Neural cell (in vitro differentiated cells): ENCODE results near the gene SEPTIN1. TPM values are rescaled to one million over a fixed set of nuclear protein-coding genes. Genes with fewer than 3 reads are reported as not detected.

ENCODE experiments used
- H2AFZ ChIP-seq: fragments of 200-600, 300-800 bp; sonication (generic), shearing (Covaris generic); 2 replicates; pipeline ENCODE4 v1.6.0; 2014; ENCODE audit warnings: low read depth, mild to moderate bottlenecking, antibody characterized with exemption, low read length, moderate library complexity
- H3F3A ChIP-seq: fragments of 200-600 bp; shearing (Covaris generic); 2 replicates; pipeline ENCODE4 v1.6.1; 2016; ENCODE audit warnings: mild to moderate bottlenecking, moderate library complexity, mixed read lengths, antibody characterized with exemption, low read length; ENCODE audit not compliant: insufficient read depth, poor library complexity, severe bottlenecking
- H3K27ac ChIP-seq: fragments of 200-600, 300-800 bp; sonication (generic), shearing (Covaris generic); 2 replicates; pipeline ENCODE4 v1.5.1; 2014; ENCODE audit warnings: mild to moderate bottlenecking, low read length, moderate library complexity
- H3K27me3 ChIP-seq: fragments of 300-800, 200-600 bp; sonication (generic), shearing (Covaris generic); 2 replicates; pipeline ENCODE4 v1.6.0; 2014; ENCODE audit warnings: mild to moderate bottlenecking, low read depth, low read length, moderate library complexity; ENCODE audit not compliant: insufficient read depth
- H3K36me3 ChIP-seq: fragments of 300-800, 200-600 bp; sonication (generic), shearing (Covaris generic); 2 replicates; pipeline ENCODE4 v1.5.1; 2014; ENCODE audit warnings: mild to moderate bottlenecking, antibody characterized with exemption, low read length, moderate library complexity; ENCODE audit not compliant: insufficient read depth
- H3K4me2 ChIP-seq: fragments of 300-800, 200-600 bp; sonication (generic), shearing (Covaris generic); 2 replicates; pipeline ENCODE4 v1.6.0; 2014; ENCODE audit warnings: mild to moderate bottlenecking, low read length
- H3K4me3 ChIP-seq: fragments of 300-800, 200-600 bp; sonication (generic), shearing (Covaris generic); 2 replicates; pipeline ENCODE4 v1.5.1; 2014; ENCODE audit warnings: mild to moderate bottlenecking, low read length, moderate library complexity
- H3K79me2 ChIP-seq: fragments of 200-600 bp; shearing (Covaris generic); replicated peaks from 2 replicates; pipeline ENCODE4 v1.6.0; 2014; ENCODE audit warnings: mild to moderate bottlenecking, low read length, moderate library complexity; ENCODE audit not compliant: insufficient read depth
- H3K9ac ChIP-seq: fragments of 300-800, 200-600 bp; sonication (generic), shearing (Covaris generic); 2 replicates; pipeline ENCODE4 v1.6.1; 2016; ENCODE audit warnings: mild to moderate bottlenecking, low read length, mixed read lengths
- H3K9me2 ChIP-seq: fragments of 200-600 bp; shearing (Covaris generic); 2 replicates; pipeline ENCODE4 v1.6.1; 2016; ENCODE audit warnings: mild to moderate bottlenecking, low read length, mixed read lengths; ENCODE audit not compliant: insufficient read depth
- H3K9me3 ChIP-seq: fragments of 200-600, 300-800 bp; sonication (generic), shearing (Covaris generic); 2 replicates; pipeline ENCODE4 v1.6.1; 2016; ENCODE audit warnings: mild to moderate bottlenecking, mixed run types, low read length, moderate library complexity, mixed read lengths
- H4K20me1 ChIP-seq: fragments of 200-600 bp; shearing (Covaris generic); 2 replicates; pipeline ENCODE4 v1.6.1; 2016; ENCODE audit warnings: mild to moderate bottlenecking, mixed run types; ENCODE audit not compliant: insufficient read depth
- EP300 ChIP-seq: fragments of 450-650 bp; conservative IDR thresholded peaks from 2 replicates; pipeline ENCODE4 v1.6.1; 2014; ENCODE audit warnings: antibody characterized with exemption, mild to moderate bottlenecking, moderate library complexity; ENCODE audit not compliant: poor library complexity, severe bottlenecking
- EZH2 ChIP-seq: fragments of 200-600, 300-800 bp; shearing (Covaris generic), sonication (generic); IDR thresholded peaks from 2 replicates; pipeline ENCODE4 v1.6.1; 2014; ENCODE audit warnings: antibody characterized with exemption, low read length, borderline replicate concordance, mild to moderate bottlenecking; ENCODE audit not compliant: insufficient read depth, poor library complexity, severe bottlenecking
- MXI1 ChIP-seq: fragments of 450-650 bp; conservative IDR thresholded peaks from 2 replicates; pipeline ENCODE4 v1.6.1; 2014; ENCODE audit warnings: antibody characterized with exemption, mild to moderate bottlenecking; ENCODE audit not compliant: poor library complexity, severe bottlenecking
- RAD21 ChIP-seq: fragments of 450-650 bp; conservative IDR thresholded peaks from 2 replicates; pipeline ENCODE4 v1.6.1; 2014; ENCODE audit warnings: antibody characterized with exemption, mild to moderate bottlenecking, moderate library complexity
- SMC3 ChIP-seq: fragments of 450-650 bp; conservative IDR thresholded peaks from 2 replicates; pipeline ENCODE4 v1.6.1; 2014; ENCODE audit warnings: antibody characterized with exemption, mild to moderate bottlenecking, moderate library complexity; ENCODE audit not compliant: poor library complexity
- TAF1 ChIP-seq: IDR thresholded peaks from 2 replicates; pipeline ENCODE4 v1.6.1; 2012; ENCODE audit warnings: low read depth
- polyA plus RNA-seq: library from polyadenylated mRNA; depleted of rRNA; stranded (reverse); fragments of >200 nt; gene quantifications from 2 replicates; pipeline ENCODE4 v1.2.3, GENCODE V29; 2014
- TF ChIP-seq, protein P1 (sequence below): IDR thresholded peaks from 2 replicates; pipeline ENCODE4 v1.6.1; 2012; ENCODE audit warnings: borderline replicate concordance

SEPTIN1 gene
- polyA plus RNA-seq, 1 donor from 2014 or later: 0.38 TPM

DNA sequence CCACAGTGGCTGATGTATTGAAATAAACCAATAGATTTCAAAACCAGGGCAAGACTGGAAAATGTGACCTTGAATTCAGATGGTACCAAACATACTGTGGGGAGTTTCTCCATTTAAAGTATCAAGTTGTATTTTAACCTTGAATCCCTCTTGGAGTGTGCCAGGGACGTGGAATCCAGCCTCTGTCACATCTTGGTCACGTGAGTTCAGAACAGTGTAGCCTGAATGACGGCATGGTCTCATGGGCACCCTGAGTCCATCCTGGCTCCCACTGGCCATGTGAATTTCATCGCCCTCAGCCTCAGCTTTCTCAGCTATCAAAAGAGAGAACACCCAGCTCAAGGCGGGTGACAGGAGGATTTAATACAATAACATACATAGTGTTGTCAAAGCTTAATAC is 31.8 kb upstream of the SEPTIN1 start:
- Histone ChIP-seq H3F3A (peaks cover 2% of the 10 kb centered on the region), H3K27ac (no peak overlapping the region), H3K9me2 (no peaks in the 10 kb centered on the region), H3K4me3 (no peak overlapping the region), H3K36me3 (no peaks in the 10 kb centered on the region), H4K20me1 (no peaks in the 10 kb centered on the region), H3K9me3 (no peaks in the 10 kb centered on the region), H2AFZ (no peak overlapping the region), H3K4me2 (no peak overlapping the region), H3K79me2 (no peaks in the 10 kb centered on the region), H3K9ac (no peak overlapping the region), H3K27me3 (no peaks in the 10 kb centered on the region)
- TF ChIP-seq, protein P1, sequence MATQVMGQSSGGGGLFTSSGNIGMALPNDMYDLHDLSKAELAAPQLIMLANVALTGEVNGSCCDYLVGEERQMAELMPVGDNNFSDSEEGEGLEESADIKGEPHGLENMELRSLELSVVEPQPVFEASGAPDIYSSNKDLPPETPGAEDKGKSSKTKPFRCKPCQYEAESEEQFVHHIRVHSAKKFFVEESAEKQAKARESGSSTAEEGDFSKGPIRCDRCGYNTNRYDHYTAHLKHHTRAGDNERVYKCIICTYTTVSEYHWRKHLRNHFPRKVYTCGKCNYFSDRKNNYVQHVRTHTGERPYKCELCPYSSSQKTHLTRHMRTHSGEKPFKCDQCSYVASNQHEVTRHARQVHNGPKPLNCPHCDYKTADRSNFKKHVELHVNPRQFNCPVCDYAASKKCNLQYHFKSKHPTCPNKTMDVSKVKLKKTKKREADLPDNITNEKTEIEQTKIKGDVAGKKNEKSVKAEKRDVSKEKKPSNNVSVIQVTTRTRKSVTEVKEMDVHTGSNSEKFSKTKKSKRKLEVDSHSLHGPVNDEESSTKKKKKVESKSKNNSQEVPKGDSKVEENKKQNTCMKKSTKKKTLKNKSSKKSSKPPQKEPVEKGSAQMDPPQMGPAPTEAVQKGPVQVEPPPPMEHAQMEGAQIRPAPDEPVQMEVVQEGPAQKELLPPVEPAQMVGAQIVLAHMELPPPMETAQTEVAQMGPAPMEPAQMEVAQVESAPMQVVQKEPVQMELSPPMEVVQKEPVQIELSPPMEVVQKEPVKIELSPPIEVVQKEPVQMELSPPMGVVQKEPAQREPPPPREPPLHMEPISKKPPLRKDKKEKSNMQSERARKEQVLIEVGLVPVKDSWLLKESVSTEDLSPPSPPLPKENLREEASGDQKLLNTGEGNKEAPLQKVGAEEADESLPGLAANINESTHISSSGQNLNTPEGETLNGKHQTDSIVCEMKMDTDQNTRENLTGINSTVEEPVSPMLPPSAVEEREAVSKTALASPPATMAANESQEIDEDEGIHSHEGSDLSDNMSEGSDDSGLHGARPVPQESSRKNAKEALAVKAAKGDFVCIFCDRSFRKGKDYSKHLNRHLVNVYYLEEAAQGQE: no peak
- no peak for TF ChIP-seq EZH2
- no peak for TF ChIP-seq MXI1
- TF ChIP-seq SMC3: no peak
- TF ChIP-seq RAD21: no peak

DNA sequence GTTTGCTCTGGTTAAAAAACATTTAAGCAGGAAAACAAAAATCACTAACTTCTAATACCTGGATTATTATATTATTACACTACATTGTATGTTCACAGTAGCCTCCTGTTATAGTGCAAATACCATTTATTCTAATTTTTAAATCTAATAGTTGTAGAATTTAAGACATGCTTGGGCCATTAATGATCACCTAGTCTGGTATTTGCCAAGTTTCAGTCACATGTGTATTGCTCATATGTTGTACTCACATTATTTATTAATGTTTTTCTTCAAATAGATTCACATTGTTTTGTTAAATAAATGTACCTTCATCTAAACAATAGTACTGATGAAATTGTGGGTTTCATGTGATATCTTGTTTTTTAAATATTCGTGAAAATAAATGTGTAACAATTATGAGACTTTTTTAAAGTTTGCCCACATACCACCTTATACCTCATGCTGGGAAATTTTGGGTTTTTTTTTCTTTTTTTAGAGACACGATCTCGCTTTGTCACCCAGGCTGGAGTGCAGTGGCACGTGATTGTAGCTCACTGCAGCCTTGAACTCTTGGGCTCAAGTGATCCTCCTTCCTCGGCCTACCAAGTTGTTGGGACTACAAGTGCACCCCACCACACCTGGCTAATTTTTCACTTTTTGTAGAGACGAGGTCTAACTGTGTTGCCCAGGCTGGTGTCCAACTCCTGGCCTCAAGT is 30.9 kb upstream of the SEPTIN1 start:
- no peaks in the 10 kb centered on the region for H3K36me3 ChIP-seq
- peaks cover 2% of the 10 kb centered on the region for H3F3A ChIP-seq
- H3K27me3 ChIP-seq: no peaks in the 10 kb centered on the region
- TF ChIP-seq TAF1: no peak
- TF ChIP-seq, protein P1: no peak
- no peak for TF ChIP-seq EP300
- H2AFZ ChIP-seq: no peak overlapping the region
- H3K79me2 ChIP-seq: peaks cover 3% of the 10 kb centered on the region
- no peaks in the 10 kb centered on the region for H4K20me1 ChIP-seq
- no peak overlapping the region for H3K27ac ChIP-seq
- no peaks in the 10 kb centered on the region for H3K9me3 ChIP-seq
- H3K4me3 ChIP-seq: no peak overlapping the region
- H3K9me2 ChIP-seq: no peaks in the 10 kb centered on the region
- H3K4me2 ChIP-seq: no peak overlapping the region
- no peak overlapping the region for H3K9ac ChIP-seq
